HG02852 (cell line): ENCODE results near the gene NACC2.

Experiments used
- ATAC-seq: cut with Tn5 transposase; IDR thresholded peaks from one replicate; pipeline ENCODE4 v1.9.1; 2021; ENCODE audit warnings: mild to moderate bottlenecking, moderate library complexity; ENCODE audit not compliant: unreplicated experiment

Gene NACC2

GRCh38 chr9:136024696-136025316 lies 70.3 kb downstream of the NACC2 start:
- no peak for ATAC-seq

GRCh38 chr9:136024286-136024685 lies 70.8 kb downstream of the NACC2 start:
- no peak for ATAC-seq

- ATAC-seq = no peak
Observed at GRCh38 chr9:136023410-136024225, 71.5 kb downstream of the NACC2 start.

GRCh38 chr9:136022731-136023409 lies 72.2 kb downstream of the NACC2 start:
- no peak for ATAC-seq

- no peak for ATAC-seq
Observed at GRCh38 chr9:136021872-136022681, 73.0 kb downstream of the NACC2 start.

- ATAC-seq = no peak
Observed at GRCh38 chr9:136021171-136021871, 73.8 kb downstream of the NACC2 start.

GRCh38 chr9:136020671-136021070 lies 74.4 kb downstream of the NACC2 start:
- ATAC-seq = no peak

- ATAC-seq = no peak
Observed at GRCh38 chr9:136020206-136020605, 74.9 kb downstream of the NACC2 start.

GRCh38 chr9:136019681-136020060 lies 75.4 kb downstream of the NACC2 start:
- ATAC-seq = no peak

- no peak for ATAC-seq
Observed at GRCh38 chr9:136019041-136019680, 75.9 kb downstream of the NACC2 start.

GRCh38 chr9:136018257-136019031 lies 76.6 kb downstream of the NACC2 start:
- ATAC-seq = no peak

GRCh38 chr9:136017289-136018190 lies 77.5 kb downstream of the NACC2 start:
- no peak for ATAC-seq

- ATAC-seq = no peak
Observed at GRCh38 chr9:136016572-136017288, 78.4 kb downstream of the NACC2 start.

GRCh38 chr9:136015656-136016571 lies 79.2 kb downstream of the NACC2 start:
- ATAC-seq = no peak

GRCh38 chr9:136014924-136015633 lies 80.0 kb downstream of the NACC2 start:
- ATAC-seq = no peak
